ENCODE results near the gene GPR183.

GPR183 gene

DNA sequence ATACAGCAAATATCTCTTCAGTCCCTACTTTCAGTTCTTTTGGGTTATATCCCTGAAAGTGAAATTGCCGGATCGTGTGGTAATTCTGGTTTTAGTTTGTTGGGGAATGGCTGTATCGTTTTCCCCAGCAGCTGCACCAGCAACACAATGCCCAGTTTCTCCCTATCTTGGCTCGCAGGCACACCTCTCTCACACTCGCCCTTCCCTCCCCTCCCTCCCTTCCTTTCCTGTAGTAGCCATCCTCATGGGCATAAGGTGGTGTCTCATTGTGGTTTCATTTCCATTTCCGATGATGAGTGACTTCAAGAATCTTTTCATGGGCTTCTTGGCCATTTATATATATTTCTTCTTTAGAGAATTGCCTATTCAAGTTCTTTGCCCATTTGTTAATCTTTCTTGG lies 40.4 kb downstream of the GPR183 start:
- ChIA-PET CTCF (interaction anchor here (0.8 to 24.4 kb wide), 21 partner anchors 8 to 239 kb away, joined by 3 to 1002 read pairs (median 4); partner anchors contain the start of genes GPR18 and UBAC2), POLR2A (no interaction called here)
- TF ChIP-seq CTCF (IDR thresholded peaks at IDR 0.05; ENCODE audit: insufficient read depth, low read length, missing control alignments), result no peak
- DNase-seq (ENCODE audit: low read depth, low spot score), result no peak
- H3K4me3 ChIP-seq (ENCODE audit: low read depth, low read length), result no peak overlapping the region

GRCh38 chr13:99265821-99266426 lies 41.3 kb downstream of the GPR183 start:
- peak; percentile 37 for TF ChIP-seq CTCF (IDR thresholded peaks at IDR 0.05; ENCODE audit: insufficient read depth, low read length, missing control alignments)
- ChIA-PET CTCF (interaction anchor here (0.6 to 24.4 kb wide), 43 partner anchors 9 to 423 kb away, joined by 3 to 1002 read pairs (median 4); partner anchors contain the start of genes GPR18, TM9SF2 and UBAC2), POLR2A (no interaction called here)
- DNase-seq (ENCODE audit: low read depth, low spot score), result no peak
- no peak overlapping the region for H3K4me3 ChIP-seq (ENCODE audit: low read depth, low read length)

GRCh38 chr13:99265162-99265800 lies 41.9 kb downstream of the GPR183 start:
- TF ChIP-seq CTCF (IDR thresholded peaks at IDR 0.05; ENCODE audit: insufficient read depth, low read length, missing control alignments), result no peak
- ChIA-PET CTCF (interaction anchor here (0.7 to 24.4 kb wide), 34 partner anchors 9 to 422 kb away, joined by 3 to 1002 read pairs (median 4); partner anchors contain the start of genes GPR18, TM9SF2 and UBAC2), POLR2A (no interaction called here)
- H3K4me3 ChIP-seq (ENCODE audit: low read depth, low read length), result no peak overlapping the region
- no peak for DNase-seq (ENCODE audit: low read depth, low spot score)

GRCh38 chr13:99264051-99264450 lies 43.1 kb downstream of the GPR183 start:
- DNase-seq (ENCODE audit: low read depth, low spot score), result no peak
- H3K4me3 ChIP-seq (ENCODE audit: low read depth, low read length), result no peak overlapping the region
- no peak for TF ChIP-seq CTCF (IDR thresholded peaks at IDR 0.05; ENCODE audit: insufficient read depth, low read length, missing control alignments)
- POLR2A ChIA-PET, result interaction anchor here (1.7 kb wide), 1 partner anchor 63 kb away, joined by 9 read pairs; the partner anchor contains the start of gene UBAC2
- CTCF ChIA-PET, result interaction anchor here (0.9 to 24.4 kb wide), 9 partner anchors 12 to 178 kb away, joined by 3 to 1002 read pairs (median 7); partner anchors contain the start of gene UBAC2

GRCh38 chr13:99263126-99263785 lies 43.9 kb downstream of the GPR183 start:
- H3K4me3 ChIP-seq (ENCODE audit: low read depth, low read length), result no peak overlapping the region
- ChIA-PET POLR2A (interaction anchor here (1.7 kb wide), 1 partner anchor 62 kb away, joined by 9 read pairs; the partner anchor contains the start of gene UBAC2), CTCF (interaction anchor here (0.9 to 24.4 kb wide), 8 partner anchors 13 to 179 kb away, joined by 3 to 1002 read pairs (median 6); partner anchors contain the start of gene UBAC2)
- no peak for TF ChIP-seq CTCF (IDR thresholded peaks at IDR 0.05; ENCODE audit: insufficient read depth, low read length, missing control alignments)
- no peak for DNase-seq (ENCODE audit: low read depth, low spot score)
